Right lobe of liver (tissue), 6 donors: Measurements from ENCODE around the gene HMGXB4. TPM values are rescaled to one million over a fixed set of nuclear protein-coding genes. Genes with fewer than 3 reads are reported as not detected.
A peak's percentile ranks its signal among the peaks of the same experiment; 100 is the strongest.

Experiments
- ATAC-seq, 4 donors: fragments of 200-7000 bp; cut with Tn5 transposase; one replicate each; pipeline ENCODE4 v1.9.1; 2020; ENCODE audit warnings: mild to moderate bottlenecking in 4 of 4, moderate library complexity in 4 of 4
- DNase-seq, 3 donors: peaks; one replicate each; pipeline ENCODE4 v3.0.0-alpha.2; 2020
- H3K27ac ChIP-seq, 3 donors: fragments of 200-600 bp; one replicate each; pipeline ENCODE4 v1.8.0; 2022
- H3K27me3 ChIP-seq, 2 donors: fragments of 200-600 bp; one replicate each; pipeline ENCODE4 v1.8.0; 2022
- H3K36me3 ChIP-seq, 4 donors: fragments of 200-600 bp; sonication (generic) in 1 of 4; one replicate each; pipeline versions ENCODE4 v1.5.1 to v1.8.0; 2017 to 2022; ENCODE audit warnings: control low read depth in 1 of 4
- H3K4me1 ChIP-seq, 4 donors: fragments of 200-600 bp; sonication (generic) in 1 of 4; one replicate each; pipeline versions ENCODE4 v1.5.1 to v1.8.0; 2017 to 2022; ENCODE audit warnings: control low read depth in 1 of 4
- H3K4me3 ChIP-seq, 3 donors: fragments of 200-600 bp; one replicate each; pipeline ENCODE4 v1.8.0; 2022
- H3K9me3 ChIP-seq, 4 donors: fragments of 200-600 bp; sonication (generic) in 1 of 4; one replicate each; pipeline versions ENCODE4 v1.5.1 to v1.8.0; 2017 to 2022; ENCODE audit warnings: control low read depth in 1 of 4
- POLR2A ChIP-seq: fragments of 450-650 bp; IDR thresholded peaks from one replicate; pipeline ENCODE4 v1.6.1; 2017; ENCODE audit warnings: antibody characterized with exemption, mild to moderate bottlenecking
- WGBS: methylation state at CpG from one replicate; pipeline ENCODE4 v1.1.6; 2018; ENCODE audit warnings: low coverage, low lambda C conversion rate; ENCODE audit not compliant: insufficient coverage; ENCODE audit errors: missing lambda C conversion rate; 5-methylcytosine and 5-hydroxymethylcytosine counted together
- intact Hi-C, 2 donors: fragments of 100-400 bp; cut with DNase I; formaldehyde crosslinking; loops; one replicate each; pipeline versions ENCODE4 v1.11.2 to v1.14.1; 2022
- total RNA-seq, 6 experiments: library from RNA; depleted of rRNA in 2 of 6; stranded (reverse); fragments of >200 nt in 2 of 6; fragmentation: NEBNext Ultra II Directional in 3 of 6; extraction: Animal tissue kit (Norgen Biotek cat#: 25700) in 3 of 6; gene quantifications; one replicate each; pipeline versions ENCODE4 v1.1.0 to v1.2.4, GENCODE V29; 2016 to 2023
- TF ChIP-seq, protein P1 (sequence below), 4 donors: fragments of 200-600 bp in 3 of 4; fragments of 450-650 bp in 1 of 4; IDR thresholded peaks; one replicate each; pipeline versions ENCODE4 v1.5.1 to v1.8.0; 2016 to 2022; ENCODE audit warnings: antibody characterized with exemption in 4 of 4, mild to moderate bottlenecking in 2 of 4
- donor health status: DM: no; HTN: yes; CAD: no.
- donor health status: DM: no; HTN: no; CAD: no.
- donor health status: DM: no; HTN: no; CAD: no.
- donor health status: DM: no; HTN: yes; CAD: no.
- donor health status: DM: no; HTN: yes; CAD: no.

The HMGXB4 gene
- total RNA-seq, 6 experiments from 2014 or later: 4.6 to 8.2 (median 5.7) TPM

DNA sequence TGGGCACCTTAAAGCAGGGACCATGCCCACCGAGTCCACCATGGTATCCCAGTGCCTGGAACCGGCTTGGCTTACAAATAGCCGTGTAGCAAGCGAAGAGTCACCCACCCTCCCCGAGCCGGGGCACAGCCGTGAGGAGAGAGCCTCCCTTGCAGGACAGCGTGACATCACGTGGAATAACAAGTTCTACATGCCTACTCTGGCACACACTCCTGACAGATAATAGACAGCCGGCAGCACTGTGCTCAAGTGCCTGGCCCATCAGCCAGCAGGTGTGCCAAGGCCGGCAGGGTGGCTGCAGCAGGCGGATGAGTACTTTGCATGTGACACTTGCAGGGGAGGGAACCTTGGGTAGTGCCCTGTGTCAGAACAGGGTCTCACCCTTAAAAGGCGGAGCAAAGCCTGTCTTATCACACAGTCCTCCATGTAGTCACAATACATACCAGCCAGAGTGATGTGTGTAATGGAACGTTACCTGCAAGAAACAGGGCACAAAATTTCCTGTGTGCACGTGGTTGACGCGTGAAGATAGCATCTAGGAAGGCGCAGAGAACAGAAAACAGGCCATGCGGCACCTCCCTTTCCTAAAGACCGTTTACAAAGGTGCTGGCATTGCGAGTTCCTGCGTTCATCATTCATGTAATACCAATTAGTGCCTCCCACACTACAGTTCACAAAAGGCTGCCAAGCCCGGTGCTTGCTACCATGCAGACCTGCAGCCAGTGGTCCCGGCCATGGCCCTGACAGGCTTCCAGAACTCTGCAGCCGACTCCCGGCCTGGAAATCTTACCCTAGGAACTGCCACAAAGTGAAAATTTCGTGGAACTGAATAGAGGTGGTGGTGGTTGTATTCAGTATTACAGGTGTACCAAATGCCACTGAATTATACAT is 58.8 kb downstream of the HMGXB4 start:
- H3K36me3 ChIP-seq: peaks cover 0 to 28% (median 8%) of the 10 kb centered on the region in 4 donors
- no peak overlapping the region for H3K4me3 ChIP-seq
- WGBS: 38% methylated on average over 10 of the region's 27 CpGs
- H3K9me3 ChIP-seq: no peaks in the 10 kb centered on the region
- DNase-seq (peak in 1 of 3 donors; percentile 72), ATAC-seq (peak; percentile 12 to 56 (median 40))
- peaks cover 0 to 55% (median 31%) of the 10 kb centered on the region in 4 donors for H3K4me1 ChIP-seq
- intact Hi-C loops: no loop called here
- no peaks in the 10 kb centered on the region for H3K27me3 ChIP-seq
- TF ChIP-seq, protein P1, sequence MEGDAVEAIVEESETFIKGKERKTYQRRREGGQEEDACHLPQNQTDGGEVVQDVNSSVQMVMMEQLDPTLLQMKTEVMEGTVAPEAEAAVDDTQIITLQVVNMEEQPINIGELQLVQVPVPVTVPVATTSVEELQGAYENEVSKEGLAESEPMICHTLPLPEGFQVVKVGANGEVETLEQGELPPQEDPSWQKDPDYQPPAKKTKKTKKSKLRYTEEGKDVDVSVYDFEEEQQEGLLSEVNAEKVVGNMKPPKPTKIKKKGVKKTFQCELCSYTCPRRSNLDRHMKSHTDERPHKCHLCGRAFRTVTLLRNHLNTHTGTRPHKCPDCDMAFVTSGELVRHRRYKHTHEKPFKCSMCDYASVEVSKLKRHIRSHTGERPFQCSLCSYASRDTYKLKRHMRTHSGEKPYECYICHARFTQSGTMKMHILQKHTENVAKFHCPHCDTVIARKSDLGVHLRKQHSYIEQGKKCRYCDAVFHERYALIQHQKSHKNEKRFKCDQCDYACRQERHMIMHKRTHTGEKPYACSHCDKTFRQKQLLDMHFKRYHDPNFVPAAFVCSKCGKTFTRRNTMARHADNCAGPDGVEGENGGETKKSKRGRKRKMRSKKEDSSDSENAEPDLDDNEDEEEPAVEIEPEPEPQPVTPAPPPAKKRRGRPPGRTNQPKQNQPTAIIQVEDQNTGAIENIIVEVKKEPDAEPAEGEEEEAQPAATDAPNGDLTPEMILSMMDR (IDR thresholded peaks at IDR 0.05): no peak
- TF ChIP-seq POLR2A: no peak
- H3K27ac ChIP-seq: peak overlapping the region in 2 of 3 donors; percentile 62 to 74

DNA sequence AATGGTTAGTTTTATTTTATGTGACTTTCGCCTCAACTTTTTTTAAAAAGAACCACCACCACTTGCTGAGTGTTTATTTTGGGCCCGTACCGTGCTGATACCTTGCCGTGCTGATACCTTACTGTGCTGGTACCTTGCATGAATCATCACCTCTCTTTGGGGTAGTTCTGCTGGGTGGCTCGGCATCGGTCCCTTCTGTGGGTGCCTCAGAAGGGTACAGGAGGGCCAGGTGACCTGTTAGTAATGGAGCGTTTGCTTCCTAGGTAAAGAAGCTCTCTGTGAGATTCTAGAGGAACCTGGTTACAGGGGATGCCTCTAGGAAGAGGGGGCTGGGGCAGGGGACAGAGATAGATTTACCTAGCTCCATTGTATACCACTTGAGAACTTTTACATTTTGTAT is 59.5 kb downstream of the HMGXB4 start:
- 99% methylated on average over 7 of the region's 7 CpGs for WGBS
- TF ChIP-seq POLR2A: no peak
- TF ChIP-seq, protein P1 (IDR thresholded peaks at IDR 0.05): no peak
- intact Hi-C loops: no loop called here
- Histone ChIP-seq H3K27ac (no peak overlapping the region), H3K27me3 (no peaks in the 10 kb centered on the region), H3K4me3 (no peak overlapping the region), H3K4me1 (peaks cover 0 to 50% (median 27%) of the 10 kb centered on the region in 4 donors), H3K9me3 (no peaks in the 10 kb centered on the region), H3K36me3 (peaks cover 0 to 28% (median 8%) of the 10 kb centered on the region in 4 donors)
- ATAC-seq (no peak), DNase-seq (no peak)

DNA sequence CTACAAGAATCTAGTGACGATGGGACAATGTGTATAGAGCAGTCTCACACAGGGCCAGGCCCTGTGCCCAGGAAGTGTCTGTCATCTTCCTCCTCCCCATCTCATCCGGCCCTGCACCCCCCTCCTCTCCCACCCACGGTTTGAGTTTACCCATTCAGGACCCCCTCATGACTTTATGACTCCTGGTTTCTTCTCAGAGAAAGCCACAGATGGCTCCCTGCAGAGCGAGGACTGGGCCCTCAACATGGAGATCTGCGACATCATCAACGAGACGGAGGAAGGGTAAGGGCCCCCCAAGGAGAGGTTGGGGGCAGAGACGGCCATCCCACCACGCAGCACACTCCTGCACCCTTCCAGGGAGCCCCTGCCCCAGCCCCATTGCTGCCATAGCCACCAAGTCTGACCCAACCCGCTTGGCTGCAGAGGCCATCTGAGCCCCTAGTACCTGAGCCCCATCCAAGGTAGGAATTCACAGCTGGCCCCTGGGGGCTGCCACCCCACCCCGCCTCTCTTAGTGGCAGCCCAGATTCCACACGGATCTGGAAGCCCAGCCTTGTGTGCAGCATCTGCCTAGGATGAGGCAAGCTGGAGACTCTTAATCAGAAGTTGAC is 60.5 kb downstream of the HMGXB4 start:
- no peak overlapping the region for H3K4me3 ChIP-seq
- H3K9me3 ChIP-seq: no peaks in the 10 kb centered on the region
- peaks cover 0 to 47% (median 23%) of the 10 kb centered on the region in 4 donors for H3K4me1 ChIP-seq
- ATAC-seq (no peak), DNase-seq (no peak)
- no peak overlapping the region for H3K27ac ChIP-seq
- no peaks in the 10 kb centered on the region for H3K27me3 ChIP-seq
- no peak for TF ChIP-seq POLR2A
- TF ChIP-seq, protein P1 (IDR thresholded peaks at IDR 0.05): no peak
- H3K36me3 ChIP-seq: peaks cover 0 to 36% (median 8%) of the 10 kb centered on the region in 4 donors
- 86% methylated on average over 3 of the region's 12 CpGs for WGBS
- intact Hi-C loops: no loop called here

DNA sequence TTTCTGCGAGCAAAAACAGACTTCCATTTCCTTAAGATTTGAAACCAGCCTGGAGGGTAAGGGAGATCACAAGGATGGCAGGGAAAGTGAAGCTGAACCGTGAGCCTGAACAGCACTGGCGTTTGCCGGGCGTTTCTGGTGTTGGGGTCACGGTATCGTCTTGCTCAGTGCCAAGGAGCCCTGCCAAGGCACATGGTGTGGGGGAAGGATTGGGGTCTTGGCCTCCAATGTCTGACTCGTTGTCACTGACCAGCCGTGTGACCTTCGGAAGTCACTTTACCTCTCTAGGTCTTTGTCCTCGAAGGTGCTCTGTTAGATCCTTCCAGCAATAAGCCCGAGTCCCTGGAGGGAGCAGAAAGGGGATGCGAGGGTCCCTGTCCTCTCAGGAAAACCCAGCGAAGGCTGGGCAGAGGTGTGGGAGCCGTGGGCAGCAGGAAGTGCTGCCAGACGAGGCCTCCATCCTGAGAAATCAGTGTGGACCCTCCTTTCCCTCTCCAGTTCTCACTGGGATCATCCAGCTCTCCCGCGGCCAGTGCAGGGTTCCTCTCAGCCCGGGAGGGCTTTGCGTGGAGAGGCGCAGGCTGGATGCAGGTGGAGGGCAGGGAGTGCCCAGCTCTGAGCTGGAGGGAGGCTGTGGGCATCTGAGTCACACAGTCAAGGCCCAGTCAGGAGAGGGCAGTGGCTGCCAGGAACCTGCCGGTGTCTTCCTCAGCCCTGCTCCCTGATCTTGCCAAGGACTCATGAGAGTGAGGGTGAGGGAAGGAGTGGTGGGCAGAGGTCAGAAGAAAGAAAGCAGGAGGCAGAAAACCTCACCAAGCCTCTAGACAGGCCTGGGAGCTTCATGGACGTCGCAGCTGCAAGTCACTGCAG is 61.3 kb downstream of the HMGXB4 start:
- intact Hi-C loops: no loop called here
- Histone ChIP-seq H3K27ac (no peak overlapping the region), H3K27me3 (no peaks in the 10 kb centered on the region), H3K9me3 (no peaks in the 10 kb centered on the region), H3K4me1 (peaks cover 0 to 39% (median 19%) of the 10 kb centered on the region in 4 donors), H3K36me3 (peaks cover 0 to 44% (median 13%) of the 10 kb centered on the region in 4 donors), H3K4me3 (no peak overlapping the region)
- ATAC-seq (no peak), DNase-seq (no peak)
- 89% methylated on average over 14 of the region's 24 CpGs for WGBS
- TF ChIP-seq, protein P1 (IDR thresholded peaks at IDR 0.05): no peak
- no peak for TF ChIP-seq POLR2A
